K562 (cell line): Measurements from ENCODE around the gene LTBR.

Source experiments
- CTCF ChIP-seq, 3 experiments: IDR thresholded peaks in 2 of 3; conservative IDR thresholded peaks in 1 of 3; 2 replicates each; pipeline ENCODE4 v1.5.1; 2011 to 2012; ENCODE audit warnings: low read length in 3 of 3, mild to moderate bottlenecking in 3 of 3, control low read depth in 2 of 3, improper control_type of control experiment in 1 of 3, inconsistent platforms in 1 of 3, low read depth in 1 of 3, mixed read lengths in 1 of 3, moderate library complexity in 1 of 3; ENCODE audit not compliant: insufficient read depth in 2 of 3
- ETV1 ChIP-seq: fragments of 450-650 bp; conservative IDR thresholded peaks from 2 replicates; pipeline ENCODE4 v1.6.1; 2016; ENCODE audit warnings: missing genetic modification characterization, control low read depth, low read depth, missing compliant biosample characterization
- GTF2A2 ChIP-seq: IDR thresholded peaks from 2 replicates; pipeline ENCODE4 v1.6.1; 2016; ENCODE audit warnings: mild to moderate bottlenecking, missing genetic modification characterization, missing compliant biosample characterization
- IFI16 ChIP-seq: fragments of 250-450 bp; sonication (Bioruptor Pico); IDR thresholded peaks from 2 replicates; pipeline ENCODE4 v2.1.2; 2022; ENCODE audit warnings: mild to moderate bottlenecking, inconsistent platforms
- NCOA1 ChIP-seq: fragments of 450-650 bp; IDR thresholded peaks from 2 replicates; pipeline ENCODE4 v1.6.1; 2016; ENCODE audit warnings: low read depth
- ZNF24 ChIP-seq: fragments of 450-650 bp; IDR thresholded peaks from 2 replicates; pipeline ENCODE4 v1.6.1; 2016

DNA sequence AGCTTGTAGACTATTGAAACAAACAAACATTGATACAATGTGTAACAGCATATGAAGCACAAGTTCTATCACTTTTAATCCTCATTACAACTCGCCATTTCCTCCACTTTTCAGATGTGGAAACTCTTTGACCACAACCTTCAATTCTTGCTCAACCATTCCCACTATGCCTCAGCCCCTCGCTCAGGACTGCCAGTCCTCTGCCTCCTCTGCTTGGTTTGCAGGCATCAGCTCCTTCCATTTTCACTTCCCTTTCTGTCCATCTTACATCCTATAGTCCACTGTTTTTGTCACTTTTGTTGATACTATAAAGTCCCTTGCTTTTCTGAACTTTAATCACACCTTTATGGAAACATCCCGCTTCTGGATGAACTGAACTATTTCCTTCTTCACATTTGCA, 32.6 kb downstream of the LTBR start:
- TF ChIP-seq ZNF24, result no peak
- no peak for TF ChIP-seq CTCF (IDR thresholded peaks at IDR 0.05 in 2 of 3, conservative IDR thresholded peaks at IDR 0.05 in 1 of 3; ENCODE audit: insufficient read depth in 2 of 3, low read depth in 1 of 3, low read length in 3 of 3)
- no peak for TF ChIP-seq GTF2A2 (tag)
- TF ChIP-seq ETV1 (tag), result no peak
- no peak for TF ChIP-seq NCOA1
- TF ChIP-seq IFI16 (CRISPR knock-in tag), result no peak
